HG02885 (cell line): ENCODE data around the gene FBF1.

Experiments
- ATAC-seq: cut with Tn5 transposase; IDR thresholded peaks from one replicate; pipeline ENCODE4 v1.9.1; 2021; ENCODE audit warnings: mild to moderate bottlenecking; ENCODE audit not compliant: unreplicated experiment, poor library complexity

Gene FBF1

GRCh38 chr17:75917141-75917916 is 23.5 kb downstream of the FBF1 start:
- no peak for ATAC-seq

DNA sequence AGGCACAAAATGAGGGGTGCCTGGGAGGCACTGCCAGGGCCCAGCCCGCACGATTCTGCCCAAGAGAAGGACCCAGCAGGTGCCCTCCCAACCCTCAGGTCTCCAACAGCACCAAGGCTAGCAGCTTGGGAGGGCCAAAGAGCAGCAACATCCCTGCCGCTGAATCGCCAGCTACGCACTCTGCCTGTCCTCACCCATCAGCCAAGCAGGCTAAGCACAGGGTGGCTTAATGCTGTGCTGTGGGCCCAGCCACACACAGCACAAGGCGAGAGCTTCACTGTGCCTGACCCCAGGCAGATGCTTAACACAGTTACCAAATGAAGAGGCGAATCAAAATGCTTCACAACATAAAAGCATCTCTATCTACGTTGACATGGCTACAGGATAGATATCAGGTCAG is 25.6 kb downstream of the FBF1 start:
- ATAC-seq, result no peak

DNA sequence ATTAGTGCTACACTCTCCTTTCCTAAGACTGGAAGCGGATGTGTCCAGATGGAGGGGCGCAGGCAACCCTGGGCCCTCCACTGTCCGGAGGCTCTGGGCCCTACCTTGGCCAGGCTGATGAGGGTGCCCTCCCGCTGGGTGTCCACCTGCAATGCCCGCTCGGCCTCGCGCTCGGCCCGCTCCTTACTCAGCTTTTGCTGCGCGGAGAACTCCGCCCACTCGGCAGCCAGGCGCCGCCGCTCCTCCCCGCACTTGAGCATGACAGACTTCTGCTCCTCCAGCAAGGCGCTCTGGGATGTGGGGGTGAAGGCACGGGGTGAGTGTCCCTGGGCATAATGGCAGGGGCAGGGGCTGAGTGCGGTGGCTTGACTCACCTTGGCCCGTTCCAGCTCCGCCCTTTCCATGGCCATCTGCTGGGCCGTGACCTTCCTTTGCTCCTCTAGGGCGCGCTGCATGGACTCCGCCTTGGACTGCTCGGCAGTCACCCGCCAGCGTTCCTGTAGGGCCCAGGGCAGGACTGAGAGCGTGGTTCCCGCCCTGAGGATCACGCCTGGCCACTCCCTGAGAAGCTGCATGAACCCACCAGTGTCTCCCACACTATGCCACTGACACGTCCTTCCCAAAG is 26.1 kb downstream of the FBF1 start:
- no peak for ATAC-seq

DNA sequence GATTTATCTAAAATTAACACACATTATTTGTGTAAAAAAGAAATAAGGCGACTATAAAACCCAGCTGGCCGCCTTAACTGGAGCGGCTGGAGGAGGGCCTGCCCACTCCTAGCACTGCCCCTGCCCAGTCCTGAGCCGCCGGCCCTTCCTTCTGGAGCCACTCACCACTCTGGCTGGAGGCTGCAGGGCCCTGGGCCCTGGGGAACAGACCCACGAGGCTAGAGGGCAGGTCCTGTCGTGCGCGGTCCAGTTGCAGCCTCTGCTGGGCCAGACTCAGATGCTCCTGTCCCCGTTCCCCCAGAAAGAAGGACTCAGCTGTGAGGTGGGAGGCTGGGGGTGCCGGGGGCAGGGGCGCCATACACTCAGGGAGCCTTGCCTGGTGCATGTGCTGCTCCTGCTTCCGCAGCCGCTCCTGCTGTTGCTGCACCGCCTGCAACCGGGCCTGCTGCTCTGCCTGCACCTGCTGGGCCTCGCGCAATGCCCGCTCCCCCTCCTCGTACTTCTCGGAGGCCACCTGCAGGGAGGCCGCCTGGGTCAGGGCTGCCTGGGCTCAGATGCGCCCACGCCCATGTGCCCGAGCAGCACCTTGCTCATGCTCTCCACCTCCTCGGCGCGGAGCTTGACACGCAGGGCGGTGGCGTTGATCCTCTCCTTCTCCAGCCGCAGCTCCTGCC is 27.2 kb downstream of the FBF1 start:
- ATAC-seq, result no peak

DNA sequence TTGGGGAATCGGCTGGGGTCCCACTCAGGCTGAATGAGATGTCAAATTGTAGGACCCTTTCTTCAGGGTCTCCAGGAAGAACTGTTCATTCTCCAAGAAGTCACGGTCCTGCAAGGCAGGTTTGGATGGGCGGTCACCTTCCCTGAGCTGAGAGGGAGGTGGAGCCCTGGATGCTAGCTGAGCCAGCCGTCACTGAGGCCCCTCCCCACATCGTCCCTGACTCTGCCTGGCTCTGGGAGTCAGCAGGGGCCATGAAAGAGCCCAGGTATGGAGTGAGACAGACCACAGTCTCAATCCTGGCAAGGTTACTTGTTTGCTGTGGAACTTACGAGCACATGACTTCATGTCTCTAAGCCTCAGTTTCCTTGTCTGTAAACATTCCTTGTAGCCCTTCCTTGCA is 30.1 kb downstream of the FBF1 start:
- ATAC-seq, result no peak

- ATAC-seq, result no peak
Measured at GRCh38 chr17:75909812-75910274, 31.0 kb downstream of the FBF1 start.

DNA sequence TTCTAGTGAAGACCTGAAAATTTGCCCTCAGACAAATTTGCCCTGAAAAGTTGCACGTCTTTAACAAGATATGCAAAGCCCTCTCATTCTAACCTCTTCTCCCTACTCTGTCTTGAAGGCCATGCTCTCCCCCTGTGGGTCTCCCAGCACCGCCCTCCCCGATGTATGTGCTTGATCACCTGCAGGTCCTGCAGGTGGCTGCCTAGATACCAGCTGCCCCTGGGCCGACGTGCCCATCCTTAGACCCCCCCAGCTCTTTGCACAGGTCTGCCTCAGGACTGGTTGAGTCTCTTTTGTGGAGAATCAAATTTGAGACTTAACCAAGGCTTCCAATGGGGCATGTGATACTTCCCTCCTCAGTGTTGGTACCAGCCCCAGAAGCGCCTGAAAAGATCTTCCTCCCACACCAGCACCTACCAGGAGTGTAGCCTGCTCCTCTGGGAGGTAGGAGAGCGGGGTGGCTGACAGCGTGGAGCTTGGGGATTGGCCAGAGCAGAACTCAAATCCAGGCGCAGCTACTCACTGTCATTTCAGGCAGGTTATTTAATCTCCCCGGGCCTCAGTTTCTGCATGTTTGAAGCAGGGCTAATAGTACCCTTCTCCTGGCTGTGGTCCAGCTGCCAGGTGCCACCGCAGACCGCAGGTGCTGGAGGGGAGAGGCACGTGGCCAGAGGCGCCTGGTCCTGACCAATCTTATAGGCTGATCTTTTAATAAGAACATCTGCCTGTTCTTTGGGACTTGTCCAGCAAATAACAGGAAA is 31.6 kb downstream of the FBF1 start:
- no peak for ATAC-seq

DNA sequence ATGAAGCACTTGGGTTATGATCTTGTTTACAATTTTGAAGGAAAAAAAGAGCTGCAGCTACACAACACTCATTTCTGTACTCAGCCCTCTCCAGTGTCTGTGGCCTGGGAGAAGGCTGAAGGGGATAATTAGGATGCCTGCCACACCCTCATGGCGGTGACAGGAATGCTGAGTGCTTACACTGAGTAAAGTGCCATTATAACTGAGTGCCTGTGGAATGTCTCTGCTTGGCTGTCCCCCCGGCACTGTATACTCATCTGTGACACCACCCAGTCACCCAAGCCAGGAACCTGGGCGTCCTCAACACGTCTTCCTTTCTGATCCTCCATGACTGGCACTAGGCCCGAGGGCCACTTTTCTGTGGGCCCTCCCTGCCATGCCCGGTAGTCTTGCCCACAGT is 32.6 kb downstream of the FBF1 start:
- ATAC-seq, result no peak

DNA sequence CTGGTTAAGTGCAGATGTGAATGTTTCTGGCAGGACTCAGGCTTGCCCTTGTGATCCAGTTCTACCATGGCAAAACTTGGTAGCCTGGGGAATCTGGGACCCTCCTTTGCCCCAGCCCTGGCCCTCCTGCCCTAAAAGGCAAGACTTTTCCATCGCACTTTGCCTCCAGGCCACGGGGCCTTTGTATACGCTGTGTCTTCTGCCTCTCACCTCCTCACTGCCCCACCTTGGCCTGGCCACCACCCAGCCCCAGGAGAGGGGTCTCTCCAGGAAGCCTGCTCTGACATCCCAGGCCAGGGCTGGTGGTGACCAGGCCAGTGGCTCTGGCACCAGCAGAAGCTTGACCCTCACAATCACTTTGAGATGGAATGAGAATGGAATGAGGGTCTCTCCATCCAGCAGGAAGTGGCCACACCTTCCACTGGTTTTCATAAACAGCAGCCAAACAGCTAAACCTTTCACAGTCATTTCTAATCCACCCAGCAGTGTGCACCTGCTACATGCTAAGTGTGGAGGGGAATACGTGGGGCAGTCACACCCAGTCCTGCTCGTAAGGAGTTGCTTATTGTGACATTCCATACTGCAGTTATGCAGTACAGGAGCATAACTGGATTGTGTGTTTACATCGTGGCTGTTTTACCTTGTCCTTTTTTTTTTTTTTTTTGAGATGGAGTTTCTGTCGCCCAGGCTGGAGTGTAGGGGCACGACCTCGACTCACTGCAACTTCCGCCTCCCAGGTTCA is 34.5 kb downstream of the FBF1 start:
- ATAC-seq, result no peak

- ATAC-seq, result peak; percentile 95
Measured at GRCh38 chr17:75904749-75905521, 35.9 kb downstream of the FBF1 start, which contains the start of gene MRPL38. Gene MRPL38 (minus strand): TSS chr17:75904884. CDS start chr17:75904875, 9 bp downstream.

- ATAC-seq, result no peak
Measured at GRCh38 chr17:75902406-75902805, 38.4 kb downstream of the FBF1 start.

GRCh38 chr17:75901727-75902126 is 39.1 kb downstream of the FBF1 start:
- ATAC-seq, result no peak

DNA sequence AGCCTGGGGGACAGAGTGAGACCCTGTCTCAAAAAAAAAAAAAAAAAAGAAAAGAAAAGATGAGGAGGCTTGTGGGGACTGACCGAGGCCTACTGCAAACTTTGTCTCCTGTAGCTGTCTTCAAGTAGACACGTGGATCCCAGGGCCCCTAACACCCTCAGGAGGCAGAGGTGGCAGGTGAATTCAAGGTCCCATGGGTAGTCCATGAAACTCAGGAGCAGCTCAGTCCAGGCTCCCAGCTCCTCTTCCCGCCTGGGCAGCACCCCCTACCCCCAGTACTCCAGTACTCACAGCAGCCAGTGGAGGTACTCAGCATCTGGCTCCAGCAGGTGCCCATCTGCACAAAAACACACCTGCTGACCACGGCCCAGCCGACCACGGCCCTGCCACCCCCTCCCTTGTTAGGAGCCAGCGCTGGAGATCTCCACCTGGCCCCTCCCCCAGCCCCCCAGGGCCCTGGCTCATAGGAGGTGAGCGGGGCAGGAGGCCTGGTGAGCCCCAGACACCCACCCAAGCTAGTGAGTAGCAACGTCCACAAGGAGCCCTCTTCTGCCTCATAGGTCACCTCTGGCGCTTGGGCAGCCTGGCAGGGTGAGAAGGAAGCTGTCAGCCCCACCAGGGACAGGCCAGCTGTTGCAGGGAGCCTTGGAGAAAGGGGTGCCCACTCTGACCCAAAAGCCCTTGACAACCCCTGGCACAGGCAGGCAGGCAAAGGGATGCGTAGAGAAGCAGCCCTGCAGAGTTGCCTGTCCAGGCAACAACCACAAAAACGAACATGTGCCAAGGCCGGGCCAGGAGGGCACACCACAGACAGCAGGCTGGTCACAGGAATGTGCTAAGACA is 39.9 kb downstream of the FBF1 start:
- ATAC-seq, result no peak

DNA sequence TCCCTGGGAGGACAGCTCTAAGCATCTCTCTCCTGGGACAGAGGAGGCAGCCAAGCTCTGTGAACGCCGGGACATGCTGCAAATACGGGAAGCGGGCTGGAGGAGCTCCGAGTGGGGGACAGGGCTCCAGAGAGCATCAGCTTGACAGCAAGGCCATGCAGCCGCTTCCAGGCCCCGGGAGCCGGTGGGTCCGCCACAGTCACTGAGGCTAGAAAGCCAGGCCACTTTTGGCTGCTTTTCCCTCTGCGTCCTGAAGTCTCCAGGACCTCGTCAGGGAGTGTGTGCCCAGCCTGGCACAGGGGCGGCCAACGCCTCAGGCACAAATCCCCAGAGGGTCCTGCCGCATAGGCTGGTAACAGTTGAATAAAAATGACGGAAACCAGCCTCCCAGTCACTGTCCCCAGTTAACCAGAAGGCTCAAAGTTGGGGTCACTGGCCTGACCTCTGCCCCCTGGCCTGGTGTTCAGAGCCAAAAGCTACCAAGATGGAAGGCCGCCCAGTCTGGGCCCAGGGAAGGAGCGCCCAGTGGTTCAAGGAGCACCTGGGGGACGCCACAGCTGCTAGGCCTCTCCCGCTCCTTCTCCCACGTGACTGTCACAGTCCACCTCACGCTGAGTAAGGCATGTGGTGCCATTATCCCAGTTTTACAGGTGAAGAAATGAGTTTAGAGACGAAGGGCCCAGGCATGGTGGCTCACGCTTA is 40.9 kb downstream of the FBF1 start:
- no peak for ATAC-seq

DNA sequence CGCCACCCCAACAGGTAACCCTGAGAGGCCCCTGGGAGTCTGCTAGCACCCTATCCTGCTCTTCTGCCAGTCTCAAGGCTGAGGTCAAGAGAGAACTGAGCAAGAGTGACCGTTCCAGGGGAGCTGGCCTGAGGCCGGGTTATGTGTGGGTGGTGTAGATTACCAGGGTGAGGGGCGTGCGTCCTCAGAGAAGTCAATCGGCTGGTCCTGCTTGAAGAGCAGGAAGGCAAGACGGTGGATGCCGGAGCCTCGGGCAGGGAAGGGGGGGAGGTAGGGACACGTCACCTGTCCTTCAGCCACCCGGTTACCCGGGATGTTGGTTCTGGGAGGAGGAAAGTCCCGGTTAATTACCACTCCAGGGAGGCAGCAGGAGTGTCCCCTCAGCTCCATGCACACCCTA is 41.5 kb downstream of the FBF1 start:
- ATAC-seq, result no peak

DNA sequence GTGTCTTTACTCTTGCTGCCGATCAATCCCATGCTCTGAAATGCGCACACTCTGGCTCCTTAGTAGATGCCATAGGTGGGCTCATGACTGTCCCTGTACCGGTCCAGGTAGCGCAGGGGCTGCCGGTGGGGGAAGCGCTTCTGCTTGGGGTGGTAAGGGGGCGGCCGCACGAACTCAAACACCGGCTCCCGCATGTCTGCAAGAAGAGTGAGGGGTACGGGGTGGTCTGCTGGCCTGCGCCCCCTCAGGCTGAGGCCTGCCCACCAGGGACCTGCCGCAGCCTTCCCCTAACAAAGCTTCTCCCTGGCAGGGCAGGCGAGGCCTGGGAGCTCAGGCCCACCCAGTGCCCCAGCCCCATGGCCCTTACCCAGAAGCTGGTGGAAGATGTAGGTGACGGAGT is 42.1 kb downstream of the FBF1 start:
- ATAC-seq, result no peak

- no peak for ATAC-seq
Measured at GRCh38 chr17:75898065-75898464, 42.8 kb downstream of the FBF1 start.
